Liver (tissue), 9 donors: Measurements from ENCODE around the gene ADAMTS4. TPM values are rescaled to one million over a fixed set of nuclear protein-coding genes. Genes with fewer than 3 reads are reported as not detected.

Experiments
- DNase-seq: peaks from one replicate; pipeline ENCODE4 v3.0.0-alpha.2; 2017; ENCODE audit warnings: low spot score
- H3K27ac ChIP-seq, 2 donors: one replicate each; pipeline ENCODE4 v1.7.0; 2013; ENCODE audit warnings: inconsistent platforms in 2 of 2, low read length in 2 of 2, control low read depth in 1 of 2, low read depth in 1 of 2, mild to moderate bottlenecking in 1 of 2
- H3K27me3 ChIP-seq, 4 donors: one replicate each; pipeline versions ENCODE4 v1.6.1 to v1.7.0; 2013; ENCODE audit warnings: low read length in 3 of 4, inconsistent platforms in 1 of 4, mild to moderate bottlenecking in 1 of 4, moderate library complexity in 1 of 4; ENCODE audit not compliant: control insufficient read depth in 4 of 4, insufficient read depth in 4 of 4
- H3K36me3 ChIP-seq, 4 donors: one replicate each; pipeline versions ENCODE4 v1.6.1 to v1.7.0; 2013; ENCODE audit warnings: low read length in 3 of 4, mild to moderate bottlenecking in 3 of 4, low read depth in 1 of 4, moderate library complexity in 1 of 4; ENCODE audit not compliant: control insufficient read depth in 4 of 4, insufficient read depth in 3 of 4
- H3K4me1 ChIP-seq, 4 donors: one replicate each; pipeline versions ENCODE4 v1.6.1 to v1.7.0; 2013; ENCODE audit warnings: low read length in 3 of 4, mild to moderate bottlenecking in 3 of 4, moderate library complexity in 1 of 4; ENCODE audit not compliant: control insufficient read depth in 4 of 4, insufficient read depth in 4 of 4
- H3K4me3 ChIP-seq, 3 donors: one replicate each; pipeline versions ENCODE4 v1.6.1 to v1.7.0; 2013; ENCODE audit warnings: low read length in 3 of 3, control low read depth in 1 of 3, low read depth in 1 of 3, mild to moderate bottlenecking in 1 of 3
- H3K9ac ChIP-seq, 2 donors: one replicate each; pipeline ENCODE4 v1.7.0; 2013; ENCODE audit warnings: low read length in 2 of 2, mild to moderate bottlenecking in 2 of 2, moderate library complexity in 2 of 2, control low read depth in 1 of 2, low read depth in 1 of 2
- H3K9me3 ChIP-seq, 4 donors: one replicate each; pipeline versions ENCODE4 v1.6.1 to v1.7.0; 2013; ENCODE audit warnings: low read length in 3 of 4; ENCODE audit not compliant: control insufficient read depth in 4 of 4
- ATF3 ChIP-seq: IDR thresholded peaks from 2 replicates; pipeline ENCODE4 v1.6.1; 2016; ENCODE audit warnings: antibody characterized with exemption
- CTCF ChIP-seq: fragments of 150-350 bp; IDR thresholded peaks from 2 replicates; pipeline ENCODE4 v1.5.1; 2017; ENCODE audit warnings: improper control_type of control experiment, low read depth, low read length; ENCODE audit not compliant: missing input control
- EGR1 ChIP-seq, 2 donors: IDR thresholded peaks; 2 replicates each; pipeline ENCODE4 v1.6.1; 2016 to 2018; ENCODE audit warnings: antibody characterized with exemption in 2 of 2, low read depth in 2 of 2
- FOXA1 ChIP-seq: IDR thresholded peaks from 2 replicates; pipeline ENCODE4 v1.6.1; 2016; ENCODE audit warnings: antibody characterized with exemption
- FOXA2 ChIP-seq: IDR thresholded peaks from 2 replicates; pipeline ENCODE4 v1.6.1; 2016; ENCODE audit warnings: antibody characterized with exemption
- GABPA ChIP-seq, 2 donors: IDR thresholded peaks in 1 of 2; conservative IDR thresholded peaks in 1 of 2; 2 replicates each; pipeline ENCODE4 v1.6.1; 2016; ENCODE audit warnings: antibody characterized with exemption in 2 of 2, mild to moderate bottlenecking in 1 of 2, moderate library complexity in 1 of 2
- HNF4A ChIP-seq, 2 donors: conservative IDR thresholded peaks; 2 replicates each; pipeline ENCODE4 v1.6.1; 2016; ENCODE audit warnings: antibody characterized with exemption in 2 of 2, mild to moderate bottlenecking in 2 of 2
- HNF4G ChIP-seq: IDR thresholded peaks from 2 replicates; pipeline ENCODE4 v1.6.1; 2016; ENCODE audit warnings: antibody characterized with exemption
- JUND ChIP-seq, 2 donors: IDR thresholded peaks; 2 replicates each; pipeline ENCODE4 v1.6.1; 2016; ENCODE audit warnings: antibody characterized with exemption in 2 of 2
- MAX ChIP-seq: IDR thresholded peaks from 2 replicates; pipeline ENCODE4 v1.6.1; 2016; ENCODE audit warnings: antibody characterized with exemption
- NR2F2 ChIP-seq: IDR thresholded peaks from 2 replicates; pipeline ENCODE4 v1.6.1; 2016; ENCODE audit warnings: antibody characterized with exemption
- RAD21 ChIP-seq, 2 donors: IDR thresholded peaks; 2 replicates each; pipeline ENCODE4 v1.6.1; 2016; ENCODE audit warnings: antibody characterized with exemption in 2 of 2, mild to moderate bottlenecking in 2 of 2
- REST ChIP-seq: IDR thresholded peaks from 2 replicates; pipeline ENCODE4 v1.6.1; 2016; ENCODE audit warnings: antibody characterized with exemption, mild to moderate bottlenecking
- RXRA ChIP-seq, 2 donors: IDR thresholded peaks; 2 replicates each; pipeline ENCODE4 v1.6.1; 2017 to 2018; ENCODE audit warnings: antibody characterized with exemption in 2 of 2, mild to moderate bottlenecking in 1 of 2
- SP1 ChIP-seq: IDR thresholded peaks from 2 replicates; pipeline ENCODE4 v1.6.1; 2018; ENCODE audit warnings: antibody characterized with exemption, mild to moderate bottlenecking
- TAF1 ChIP-seq: conservative IDR thresholded peaks from 2 replicates; pipeline ENCODE4 v1.6.1; 2016; ENCODE audit warnings: antibody characterized with exemption, mild to moderate bottlenecking
- YY1 ChIP-seq: IDR thresholded peaks from 2 replicates; pipeline ENCODE4 v1.6.1; 2016; ENCODE audit warnings: antibody characterized with exemption, mild to moderate bottlenecking
- ZBTB33 ChIP-seq: IDR thresholded peaks from 2 replicates; pipeline ENCODE4 v1.6.1; 2016; ENCODE audit warnings: antibody characterized with exemption
- WGBS: extraction: QIAGEN DNeasy Blood & Tissue Kit; methylation state at CpG from one replicate; pipeline ENCODE4 v1.1.7; 2013; 5-methylcytosine and 5-hydroxymethylcytosine counted together
- polyA plus RNA-seq, 2 donors: library from polyadenylated mRNA; stranded (reverse) in 1 of 2; unstranded in 1 of 2; fragments of 200-250 nt in 1 of 2; fragments of >200 nt in 1 of 2; fragmentation: Nextera tagmentation in 1 of 2; extraction: Ambion mirVana in 1 of 2; gene quantifications; one replicate each; pipeline versions ENCODE4 v1.2.1 to v1.2.3, GENCODE V29; 2013 to 2015
- total RNA-seq, 2 donors: library from RNA; depleted of rRNA; stranded (reverse); fragments of >200 nt; gene quantifications; one replicate each; pipeline ENCODE4 v1.2.3, GENCODE V29; 2014
- donor health status: healthy.
- donor health status: healthy.
- donor health status: healthy.
- donor health status: healthy.
- donor health status: healthy.

Gene ADAMTS4
- total and polyA plus RNA-seq, 4 donors: 0.21 to 2.2 (median 0.38) TPM

- H3K9me3 ChIP-seq: no peaks in the 10 kb centered on the region
- H3K27me3 ChIP-seq: no peaks in the 10 kb centered on the region
- TF ChIP-seq HNF4G (no peak), CTCF (no peak), ATF3 (no peak), FOXA2 (no peak), RAD21 (IDR thresholded peaks at IDR 0.05) (no peak), SP1 (no peak), REST (no peak), ZBTB33 (no peak), YY1 (no peak), GABPA (IDR thresholded peaks at IDR 0.05 in 1 of 2, conservative IDR thresholded peaks at IDR 0.05 in 1 of 2) (no peak), JUND (IDR thresholded peaks at IDR 0.05) (no peak), NR2F2 (no peak), FOXA1 (no peak), MAX (no peak), TAF1 (no peak), RXRA (IDR thresholded peaks at IDR 0.05) (no peak)
- no peak overlapping the region for H3K27ac ChIP-seq
- no peak overlapping the region for H3K9ac ChIP-seq
- H3K4me1 ChIP-seq: peaks cover 0 to 31% (median 26%) of the 10 kb centered on the region in 4 donors
- no peak for DNase-seq
- 96% methylated on average over 11 of the region's 11 CpGs for WGBS
- peaks cover 2 to 43% (median 29%) of the 10 kb centered on the region in 4 donors for H3K36me3 ChIP-seq
- H3K4me3 ChIP-seq: no peak overlapping the region
Measured at GRCh38 chr1:161174911-161175310, 23.9 kb downstream of the ADAMTS4 start.

GRCh38 chr1:161173711-161174110 lies 25.1 kb downstream of the ADAMTS4 start:
- no peak for DNase-seq
- Histone ChIP-seq H3K36me3 (peaks cover 2 to 46% (median 31%) of the 10 kb centered on the region in 4 donors), H3K9me3 (no peaks in the 10 kb centered on the region), H3K9ac (no peak overlapping the region), H3K27ac (peak overlapping the region; percentile 32 to 40), H3K4me3 (no peak overlapping the region), H3K27me3 (no peaks in the 10 kb centered on the region), H3K4me1 (peaks cover 0 to 31% (median 26%) of the 10 kb centered on the region in 4 donors)
- 96% methylated on average over 11 of the region's 11 CpGs for WGBS
- no peak for TF ChIP-seq REST
- no peak for TF ChIP-seq ZBTB33
- no peak for TF ChIP-seq JUND (IDR thresholded peaks at IDR 0.05)
- TF ChIP-seq TAF1: no peak
- TF ChIP-seq FOXA1: no peak
- TF ChIP-seq RAD21 (IDR thresholded peaks at IDR 0.05): no peak
- no peak for TF ChIP-seq HNF4A (conservative IDR thresholded peaks at IDR 0.05)
- no peak for TF ChIP-seq YY1
- no peak for TF ChIP-seq GABPA (IDR thresholded peaks at IDR 0.05 in 1 of 2, conservative IDR thresholded peaks at IDR 0.05 in 1 of 2)
- no peak for TF ChIP-seq MAX
- no peak for TF ChIP-seq SP1
- no peak for TF ChIP-seq EGR1 (IDR thresholded peaks at IDR 0.05; ENCODE audit: low read depth in 2 of 2)
